RPMI8226 (cell line): ENCODE measurements around the gene REEP6.
"Not testable (repeated sequence)": the region's sequence is repeated elsewhere in the genome, so short reads cannot be mapped to it uniquely, and the experiment has no call there.

Experiments
- DNase-seq: peaks from one replicate; pipeline ENCODE4 v3.0.0-alpha.2; 2015

Gene REEP6

GRCh38 chr19:1526066-1526778 lies 35.2 kb downstream of the REEP6 start:
- no peak for DNase-seq

- no peak for DNase-seq
These were observed 36.1 kb downstream of the REEP6 start for GRCh38 chr19:1526979-1527649.

GRCh38 chr19:1527650-1528309 lies 36.8 kb downstream of the REEP6 start:
- DNase-seq = no peak

GRCh38 chr19:1528596-1529429 lies 37.8 kb downstream of the REEP6 start:
- no peak for DNase-seq

- no peak for DNase-seq
These were observed 38.4 kb downstream of the REEP6 start for GRCh38 chr19:1529430-1529816.

- DNase-seq = not testable (repeated sequence)
These were observed 39.9 kb downstream of the REEP6 start for GRCh38 chr19:1530856-1531255.

GRCh38 chr19:1531587-1531986 lies 40.6 kb downstream of the REEP6 start:
- DNase-seq = no peak

- DNase-seq = no peak
These were observed 41.0 kb downstream of the REEP6 start for GRCh38 chr19:1532003-1532402.

- no peak for DNase-seq
These were observed 42.6 kb downstream of the REEP6 start for GRCh38 chr19:1533510-1534150.

GRCh38 chr19:1534972-1535371 lies 44.0 kb downstream of the REEP6 start:
- DNase-seq = no peak

GRCh38 chr19:1535699-1536098 lies 44.7 kb downstream of the REEP6 start:
- DNase-seq = not testable (repeated sequence)

- no peak for DNase-seq
These were observed 48.0 kb downstream of the REEP6 start for GRCh38 chr19:1538978-1539377.

GRCh38 chr19:1539749-1540148 lies 48.8 kb downstream of the REEP6 start:
- DNase-seq = not testable (repeated sequence)

GRCh38 chr19:1540365-1540925 lies 49.5 kb downstream of the REEP6 start:
- no peak for DNase-seq
